ENCODE results near the gene DNAJB12. TPM values are rescaled to one million over a fixed set of nuclear protein-coding genes. Genes with fewer than 3 reads are reported as not detected.

Gene DNAJB12
- total RNA-seq, 1 donor from 2014 or later, result 38.0 TPM

Other genes with a start within 250 kb of the DNAJB12 start
- gene ANAPC16, start 138.9 kb downstream of the DNAJB12 start, total RNA-seq, result 80.0 and 81.6 TPM in 2 replicates
- gene ASCC1, start 138.6 kb downstream of the DNAJB12 start, total RNA-seq, result 29.8 and 33.5 TPM in 2 replicates
- 178 and 183 TPM in 2 replicates for gene DDIT4, start 81.0 kb downstream of the DNAJB12 start, total RNA-seq